HCT116 (cell line): ENCODE results near the gene PRKCZ.

Experiments used
- ATF3 ChIP-seq: IDR thresholded peaks from 2 replicates; pipeline ENCODE4 v1.6.1; 2012
- CTCF ChIP-seq, 3 experiments: fragments of 200-600 bp in 1 of 3; sonication (generic) in 1 of 3; IDR thresholded peaks in 2 of 3; conservative IDR thresholded peaks in 1 of 3; 2 replicates each; pipeline ENCODE4 v1.5.1; 2012 to 2017; ENCODE audit warnings: low read depth in 2 of 3, low read length in 2 of 3, antibody characterized with exemption in 1 of 3, borderline replicate concordance in 1 of 3, control low read depth in 1 of 3, mild to moderate bottlenecking in 1 of 3, mixed read lengths in 1 of 3, mixed run types in 1 of 3, moderate library complexity in 1 of 3; ENCODE audit not compliant: insufficient read depth in 1 of 3
- EGR1 ChIP-seq: IDR thresholded peaks from 2 replicates; pipeline ENCODE4 v1.6.1; 2012; ENCODE audit warnings: low read depth
- EZH2 ChIP-seq: fragments of 200-600 bp; sonication (generic); IDR thresholded peaks from 2 replicates; pipeline ENCODE4 v1.6.1; 2017; ENCODE audit warnings: antibody characterized with exemption, mixed run types
- EZH2phosphoT487 ChIP-seq: fragments of 200-600 bp; IDR thresholded peaks from 2 replicates; pipeline ENCODE4 v1.6.1; 2018; ENCODE audit warnings: antibody characterized with exemption, borderline replicate concordance
- JUND ChIP-seq: IDR thresholded peaks from 2 replicates; pipeline ENCODE4 v1.6.1; 2012
- MAX ChIP-seq: IDR thresholded peaks from 2 replicates; pipeline ENCODE4 v1.6.1; 2012
- POLR2A ChIP-seq: IDR thresholded peaks from 2 replicates; pipeline ENCODE4 v1.7.0; 2011; ENCODE audit warnings: borderline replicate concordance; ENCODE audit not compliant: insufficient read depth, insufficient read length; ENCODE audit errors: extremely low read depth
- POLR2AphosphoS5 ChIP-seq: IDR thresholded peaks from 2 replicates; pipeline ENCODE4 v1.6.1; 2011; ENCODE audit warnings: mild to moderate bottlenecking, low read depth, low read length, moderate library complexity
- SP1 ChIP-seq: IDR thresholded peaks from 2 replicates; pipeline ENCODE4 v1.6.1; 2012; ENCODE audit warnings: low read depth
- SRF ChIP-seq: IDR thresholded peaks from 2 replicates; pipeline ENCODE4 v1.6.1; 2012; ENCODE audit warnings: low read depth
- TCF7L2 ChIP-seq: IDR thresholded peaks from 2 replicates; pipeline ENCODE4 v1.7.0; 2011; ENCODE audit warnings: borderline replicate concordance, inconsistent platforms; ENCODE audit not compliant: insufficient read depth, insufficient read length; ENCODE audit errors: extremely low read depth
- YY1 ChIP-seq: IDR thresholded peaks from 2 replicates; pipeline ENCODE4 v1.6.1; 2011; ENCODE audit warnings: low read length, low read depth, moderate library complexity, mild to moderate bottlenecking; ENCODE audit not compliant: insufficient replicate concordance; ENCODE audit errors: extremely low read depth
- ZBTB33 ChIP-seq: IDR thresholded peaks from 2 replicates; pipeline ENCODE4 v1.6.1; 2011; ENCODE audit warnings: mild to moderate bottlenecking, low read length, moderate library complexity; ENCODE audit not compliant: insufficient replicate concordance; ENCODE audit errors: extremely low read depth

- TF ChIP-seq CTCF (IDR thresholded peaks at IDR 0.05 in 2 of 3, conservative IDR thresholded peaks at IDR 0.05 in 1 of 3; ENCODE audit: borderline replicate concordance in 1 of 3, insufficient read depth in 1 of 3, low read depth in 2 of 3, low read length in 2 of 3), result no peak
- no peak for TF ChIP-seq POLR2A
- TF ChIP-seq YY1, result no peak
- no peak for TF ChIP-seq MAX
- TF ChIP-seq TCF7L2, result no peak
- TF ChIP-seq POLR2AphosphoS5, result no peak
- TF ChIP-seq EZH2, result no peak
- no peak for TF ChIP-seq EGR1
- no peak for TF ChIP-seq SP1
- TF ChIP-seq EZH2phosphoT487, result no peak
- no peak for TF ChIP-seq ZBTB33
- no peak for TF ChIP-seq ATF3
- TF ChIP-seq JUND, result no peak
- TF ChIP-seq SRF, result no peak
Observed at GRCh38 chr1:2215909-2216766, 165.9 kb downstream of the PRKCZ start.
